Mesothelial cell of epicardium (in vitro differentiated cells): ENCODE data around the gene ZNF343. TPM values are rescaled to one million over a fixed set of nuclear protein-coding genes. Genes with fewer than 3 reads are reported as not detected.

Experiments
- DNase-seq, 2 experiments: peaks; one replicate each; pipeline ENCODE4 v3.0.0; 2021; ENCODE audit warnings: low spot score in 2 of 2; ENCODE audit not compliant: unreplicated experiment in 2 of 2
- H3K27ac Mint-ChIP-seq: 2 replicates; pipeline ENCODE4 v1.8.0; 2021; ENCODE audit warnings: mixed read lengths
- H3K27me3 Mint-ChIP-seq: 2 replicates; pipeline ENCODE4 v1.8.0; 2021; ENCODE audit warnings: low read depth, mixed read lengths
- H3K36me3 Mint-ChIP-seq: 2 replicates; pipeline ENCODE4 v1.8.0; 2021; ENCODE audit warnings: mixed read lengths
- H3K4me1 Mint-ChIP-seq: 2 replicates; pipeline ENCODE4 v1.8.0; 2021; ENCODE audit warnings: mixed read lengths
- H3K4me3 Mint-ChIP-seq: 2 replicates; pipeline ENCODE4 v1.8.0; 2021; ENCODE audit warnings: mild to moderate bottlenecking, moderate library complexity, mixed read lengths
- H3K9me3 Mint-ChIP-seq: 2 replicates; pipeline ENCODE4 v1.8.0; 2021; ENCODE audit warnings: mixed read lengths
- total RNA-seq: library from RNA; stranded (reverse); gene quantifications from 3 replicates; pipeline ENCODE4 v1.2.1, GENCODE V29; 2021
- TF ChIP-seq, protein P1 (sequence below): fragments of 200-600 bp; sonication (generic); IDR thresholded peaks from one replicate; pipeline ENCODE4 v1.5.0; 2021; ENCODE audit warnings: antibody characterized with exemption; ENCODE audit not compliant: unreplicated experiment

Gene ZNF343
- total RNA-seq, 1 donor from 2014 or later: 12.0 TPM

DNA sequence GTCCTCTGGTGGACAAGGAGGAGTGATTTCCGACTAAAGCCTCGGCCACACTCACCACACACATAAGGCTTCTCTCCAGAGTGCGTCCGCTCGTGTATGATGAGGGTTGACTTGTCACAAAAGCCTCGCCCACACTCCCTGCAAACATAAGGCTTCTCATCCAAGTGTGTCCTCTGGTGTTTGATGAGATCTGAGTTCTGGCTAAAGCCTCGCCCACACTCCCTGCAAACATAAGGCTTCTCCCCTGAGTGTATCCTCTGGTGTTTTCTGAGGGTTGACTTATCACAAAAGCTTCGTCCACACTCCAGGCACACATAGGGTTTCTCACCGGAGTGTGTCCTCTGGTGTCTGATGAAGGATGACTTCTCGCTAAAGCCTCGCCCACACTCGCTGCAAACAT, 25.2 kb downstream of the ZNF343 start:
- H3K4me1 Mint-ChIP-seq: no peaks in the 10 kb centered on the region
- H3K36me3 Mint-ChIP-seq: peaks cover 56% of the 10 kb centered on the region
- TF ChIP-seq, protein P1, sequence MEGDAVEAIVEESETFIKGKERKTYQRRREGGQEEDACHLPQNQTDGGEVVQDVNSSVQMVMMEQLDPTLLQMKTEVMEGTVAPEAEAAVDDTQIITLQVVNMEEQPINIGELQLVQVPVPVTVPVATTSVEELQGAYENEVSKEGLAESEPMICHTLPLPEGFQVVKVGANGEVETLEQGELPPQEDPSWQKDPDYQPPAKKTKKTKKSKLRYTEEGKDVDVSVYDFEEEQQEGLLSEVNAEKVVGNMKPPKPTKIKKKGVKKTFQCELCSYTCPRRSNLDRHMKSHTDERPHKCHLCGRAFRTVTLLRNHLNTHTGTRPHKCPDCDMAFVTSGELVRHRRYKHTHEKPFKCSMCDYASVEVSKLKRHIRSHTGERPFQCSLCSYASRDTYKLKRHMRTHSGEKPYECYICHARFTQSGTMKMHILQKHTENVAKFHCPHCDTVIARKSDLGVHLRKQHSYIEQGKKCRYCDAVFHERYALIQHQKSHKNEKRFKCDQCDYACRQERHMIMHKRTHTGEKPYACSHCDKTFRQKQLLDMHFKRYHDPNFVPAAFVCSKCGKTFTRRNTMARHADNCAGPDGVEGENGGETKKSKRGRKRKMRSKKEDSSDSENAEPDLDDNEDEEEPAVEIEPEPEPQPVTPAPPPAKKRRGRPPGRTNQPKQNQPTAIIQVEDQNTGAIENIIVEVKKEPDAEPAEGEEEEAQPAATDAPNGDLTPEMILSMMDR: no peak
- no peak overlapping the region for H3K4me3 Mint-ChIP-seq
- no peaks in the 10 kb centered on the region for H3K27me3 Mint-ChIP-seq
- peaks cover 10% of the 10 kb centered on the region for H3K9me3 Mint-ChIP-seq
- DNase-seq: no peak
- no peak overlapping the region for H3K27ac Mint-ChIP-seq

DNA sequence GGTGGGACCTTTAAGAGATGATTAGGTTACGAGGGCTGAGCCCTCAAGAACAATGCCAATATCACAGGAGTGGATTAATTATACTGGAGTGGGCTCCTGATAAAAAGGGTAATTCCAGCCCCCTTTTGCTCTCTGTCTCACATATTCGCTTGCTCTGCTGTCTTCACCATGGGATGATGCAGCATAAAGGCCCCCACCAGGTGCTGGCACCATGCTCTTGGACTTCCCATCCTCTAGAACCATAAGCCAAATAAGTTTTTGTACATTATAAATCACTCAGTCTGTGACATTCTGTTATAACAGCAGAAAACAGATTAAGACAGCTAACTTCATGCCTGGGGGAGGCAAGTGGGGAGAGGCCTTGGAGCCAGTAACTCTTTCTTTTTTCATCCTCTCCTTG, 28.3 kb downstream of the ZNF343 start:
- no peak for DNase-seq
- H3K27me3 Mint-ChIP-seq: no peaks in the 10 kb centered on the region

DNA sequence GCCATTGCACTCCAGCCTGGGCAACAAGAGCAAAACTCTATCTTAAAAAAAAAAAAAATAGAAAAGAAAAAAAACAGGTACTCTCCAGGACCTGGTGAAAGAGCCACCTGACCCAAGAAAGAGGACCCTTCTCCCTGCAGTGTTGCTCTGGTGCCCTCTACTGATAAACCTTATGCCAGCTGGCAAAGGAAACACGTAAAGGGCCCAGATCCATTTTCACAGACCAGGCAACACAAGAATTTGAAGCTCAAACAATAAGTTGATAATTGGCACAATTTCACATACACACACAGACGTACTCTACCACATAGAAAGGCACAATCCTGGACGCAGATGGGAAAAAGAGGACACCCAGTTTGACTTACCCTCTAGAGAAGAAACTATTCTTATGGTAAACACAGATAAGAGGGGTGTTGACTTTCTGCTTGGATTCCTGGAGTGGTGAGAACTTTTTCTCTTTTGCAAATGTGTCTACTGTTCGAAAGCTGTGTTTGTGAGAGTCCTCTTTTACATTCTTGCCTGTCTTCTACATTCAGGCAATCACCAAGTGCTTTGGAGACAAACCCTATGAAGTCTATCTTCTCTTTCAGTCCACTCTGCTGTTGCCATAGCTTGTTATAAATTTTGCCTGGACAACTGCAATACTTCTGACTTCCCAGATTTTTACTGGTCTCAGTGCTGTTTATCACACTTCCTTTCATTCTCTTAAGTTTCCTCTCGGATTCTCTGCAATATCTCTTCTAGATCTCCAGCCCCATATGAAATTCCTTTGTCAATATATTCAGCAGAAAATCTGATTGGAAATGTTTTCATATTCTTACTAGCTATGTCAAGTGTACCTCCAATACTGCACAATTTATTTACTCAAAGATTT, 31.7 kb downstream of the ZNF343 start:
- no peak for DNase-seq

More for the DNA sequence above, 28.3 kb downstream of the ZNF343 start:
- TF ChIP-seq, protein P1: no peak
- peaks cover 10% of the 10 kb centered on the region for H3K9me3 Mint-ChIP-seq
- H3K4me3 Mint-ChIP-seq: no peak overlapping the region
- no peaks in the 10 kb centered on the region for H3K4me1 Mint-ChIP-seq
- H3K36me3 Mint-ChIP-seq: peaks cover 50% of the 10 kb centered on the region
- no peak overlapping the region for H3K27ac Mint-ChIP-seq

DNA sequence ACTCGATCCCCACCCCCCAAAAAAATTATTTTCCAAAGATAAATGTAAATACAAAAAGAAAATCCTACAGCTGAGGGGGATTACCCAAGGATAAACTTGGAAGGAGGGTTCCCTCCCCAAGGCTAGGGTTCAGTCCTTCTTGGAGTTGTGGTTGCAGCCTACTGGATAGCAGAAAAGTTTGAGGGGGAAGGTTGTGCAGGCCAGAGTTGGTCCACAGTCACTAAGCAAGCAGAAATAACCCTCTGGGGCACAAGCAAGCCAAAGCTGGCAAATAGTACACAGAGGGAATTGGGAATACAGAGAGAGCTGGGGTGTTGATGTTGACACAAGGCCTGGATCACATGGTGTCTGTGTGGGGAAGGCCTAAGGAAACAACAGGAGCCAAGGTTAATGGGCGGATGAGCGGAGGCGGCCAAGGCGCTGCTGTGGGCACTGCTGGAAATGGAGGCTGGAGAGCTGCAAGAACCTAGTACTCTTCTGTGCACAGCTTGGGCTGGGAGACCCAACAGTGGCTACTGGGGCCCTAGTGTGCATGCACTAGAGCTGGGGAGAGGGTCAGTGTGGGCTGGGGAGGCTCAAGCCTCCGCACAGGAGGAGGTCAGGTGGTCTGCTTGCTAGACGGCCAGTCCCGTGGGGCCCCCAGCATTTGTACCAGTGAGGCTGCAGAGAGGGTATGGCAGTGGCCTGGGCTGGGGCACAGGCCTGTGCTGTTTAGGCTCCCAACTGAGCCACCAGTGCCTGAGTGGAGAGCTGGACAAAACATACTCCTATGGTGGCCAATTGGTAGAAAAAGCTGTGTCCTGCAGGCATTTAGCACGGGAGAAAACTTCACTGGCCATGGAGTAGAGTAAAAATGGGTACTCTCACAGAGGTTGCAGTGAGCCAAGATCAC, 32.6 kb downstream of the ZNF343 start:
- Mint-ChIP-seq H3K9me3 (peaks cover 20% of the 10 kb centered on the region), H3K27ac (no peak overlapping the region), H3K27me3 (no peaks in the 10 kb centered on the region), H3K36me3 (peaks cover 28% of the 10 kb centered on the region), H3K4me3 (no peak overlapping the region), H3K4me1 (peaks cover 1% of the 10 kb centered on the region)
- TF ChIP-seq, protein P1: no peak
- no peak for DNase-seq

More for the DNA sequence above, 31.7 kb downstream of the ZNF343 start:
- Mint-ChIP-seq H3K9me3 (peaks cover 22% of the 10 kb centered on the region), H3K36me3 (peaks cover 35% of the 10 kb centered on the region), H3K27me3 (no peaks in the 10 kb centered on the region), H3K4me1 (no peaks in the 10 kb centered on the region), H3K27ac (no peak overlapping the region), H3K4me3 (no peak overlapping the region)
- TF ChIP-seq, protein P1: no peak

DNA sequence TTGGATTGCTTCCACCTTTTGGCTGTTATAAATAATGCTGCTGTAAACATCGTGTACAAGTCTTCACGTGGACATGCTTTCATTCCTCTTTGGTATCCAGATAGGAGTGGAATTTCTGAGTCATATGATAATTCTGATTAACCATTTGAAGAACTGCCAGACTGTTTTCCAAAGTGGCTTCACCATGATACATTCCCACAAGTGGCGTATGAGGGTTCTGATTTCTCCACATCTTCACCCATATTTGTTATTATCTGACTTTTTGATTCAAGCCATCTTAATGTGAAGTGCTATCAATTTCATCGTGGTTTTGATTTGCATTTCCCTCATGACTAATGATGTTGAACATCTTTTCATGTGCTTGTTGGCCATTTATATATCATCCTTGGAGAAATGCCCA, 35.2 kb downstream of the ZNF343 start:
- Mint-ChIP-seq H3K9me3 (peaks cover 12% of the 10 kb centered on the region), H3K27me3 (no peaks in the 10 kb centered on the region), H3K36me3 (peaks cover 10% of the 10 kb centered on the region), H3K27ac (no peak overlapping the region), H3K4me1 (peaks cover 18% of the 10 kb centered on the region), H3K4me3 (no peak overlapping the region)
- TF ChIP-seq, protein P1: no peak
- DNase-seq: no peak
